Mesendoderm (in vitro differentiated cells): ENCODE results near the gene SPP1.
"Not testable (repeated sequence)": the region's sequence is repeated elsewhere in the genome, so short reads cannot be mapped to it uniquely, and the experiment has no call there.

Source experiments
- DNase-seq: peaks from one replicate; pipeline ENCODE4 v3.0.0; 2013
- H2AK5ac ChIP-seq: 2 replicates; pipeline ENCODE4 v1.6.1; 2013; ENCODE audit warnings: low read length, inconsistent platforms
- H2BK120ac ChIP-seq: 2 replicates; pipeline ENCODE4 v1.6.1; 2013; ENCODE audit warnings: low read depth, mild to moderate bottlenecking, low read length, moderate library complexity, mixed read lengths
- H2BK15ac ChIP-seq: replicated peaks from 2 replicates; pipeline ENCODE4 v1.6.1; 2013; ENCODE audit warnings: low read depth, mild to moderate bottlenecking, moderate library complexity
- H2BK5ac ChIP-seq: 2 replicates; pipeline ENCODE4 v1.6.1; 2013; ENCODE audit warnings: low read length, inconsistent platforms
- H3K18ac ChIP-seq: 2 replicates; pipeline ENCODE4 v1.6.1; 2013; ENCODE audit warnings: mild to moderate bottlenecking, low read length, mixed read lengths
- H3K23ac ChIP-seq: one replicate; pipeline ENCODE4 v1.6.1; 2013; ENCODE audit warnings: low read length
- H3K27ac ChIP-seq: 2 replicates; pipeline ENCODE4 v1.5.1; 2013; ENCODE audit warnings: low read depth, mild to moderate bottlenecking, inconsistent platforms, low read length, moderate library complexity
- H3K27me3 ChIP-seq: 2 replicates; pipeline ENCODE4 v1.6.1; 2013; ENCODE audit warnings: low read length, control low read depth, mild to moderate bottlenecking, inconsistent platforms; ENCODE audit not compliant: insufficient read depth, poor library complexity
- H3K36me3 ChIP-seq: 2 replicates; pipeline ENCODE4 v1.6.1; 2013; ENCODE audit warnings: low read length, inconsistent platforms; ENCODE audit not compliant: control insufficient read depth, insufficient read depth
- H3K4ac ChIP-seq: one replicate; pipeline ENCODE4 v1.6.1; 2013; ENCODE audit warnings: low read depth, mild to moderate bottlenecking, low read length, moderate library complexity
- H3K4me1 ChIP-seq: 2 replicates; pipeline ENCODE4 v1.6.1; 2013; ENCODE audit warnings: low read depth, low read length, inconsistent platforms; ENCODE audit not compliant: control insufficient read depth
- H3K4me2 ChIP-seq: 2 replicates; pipeline ENCODE4 v1.6.1; 2013; ENCODE audit warnings: low read length
- H3K4me3 ChIP-seq: 2 replicates; pipeline ENCODE4 v1.5.1; 2013; ENCODE audit warnings: mild to moderate bottlenecking, low read length
- H3K56ac ChIP-seq: one replicate; pipeline ENCODE4 v1.6.1; 2013; ENCODE audit warnings: low read length
- H3K79me1 ChIP-seq: 2 replicates; pipeline ENCODE4 v1.6.1; 2013; ENCODE audit warnings: low read length, inconsistent platforms
- H3K79me2 ChIP-seq: 2 replicates; pipeline ENCODE4 v1.6.1; 2013; ENCODE audit warnings: mild to moderate bottlenecking, low read length; ENCODE audit not compliant: control insufficient read depth, insufficient read depth
- H3K9ac ChIP-seq: 2 replicates; pipeline ENCODE4 v1.6.1; 2013; ENCODE audit warnings: low read length, inconsistent platforms
- H4K5ac ChIP-seq: one replicate; pipeline ENCODE4 v1.6.1; 2013; ENCODE audit warnings: low read length
- H4K8ac ChIP-seq: one replicate; pipeline ENCODE4 v1.6.1; 2013; ENCODE audit warnings: low read depth, mild to moderate bottlenecking, control low read depth, low read length, moderate library complexity
- WGBS: extraction: QIAGEN DNeasy Blood & Tissue Kit; methylation state at CpG from one replicate; pipeline ENCODE4 v1.1.7; 2013; ENCODE audit warnings: low lambda C conversion rate, missing lambda C conversion rate; ENCODE audit not compliant: insufficient coverage; ENCODE audit errors: extremely low coverage; 5-methylcytosine and 5-hydroxymethylcytosine counted together

SPP1 gene

DNA sequence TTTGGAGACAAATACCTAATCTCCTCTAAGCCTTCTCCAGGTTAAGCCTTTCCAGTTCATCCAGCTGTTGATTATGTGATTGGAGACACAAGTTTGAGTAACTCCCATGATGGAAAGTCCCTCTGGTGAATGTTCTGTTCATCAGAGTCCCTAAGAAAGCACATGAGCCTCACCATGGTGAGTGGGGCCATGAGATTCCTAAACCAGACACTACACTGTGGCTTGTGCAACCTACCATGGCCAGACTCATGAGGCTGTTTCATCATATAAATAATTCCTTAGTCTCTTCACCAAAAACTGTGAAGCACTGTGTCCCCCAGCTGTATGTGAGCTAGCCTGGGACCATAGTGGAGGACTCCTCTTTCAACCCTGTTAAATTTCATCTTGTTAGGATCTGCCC, 46.3 kb downstream of the SPP1 start:
- Histone ChIP-seq H2BK120ac (no peak overlapping the region), H3K36me3 (no peaks in the 10 kb centered on the region), H2BK5ac (no peak overlapping the region), H3K4me3 (no peak overlapping the region), H3K4me1 (no peaks in the 10 kb centered on the region), H3K56ac (no peak overlapping the region), H2BK15ac (no peak overlapping the region), H3K27me3 (no peaks in the 10 kb centered on the region), H3K27ac (no peak overlapping the region), H2AK5ac (no peak overlapping the region), H3K4me2 (no peak overlapping the region), H3K23ac (no peak overlapping the region), H3K79me1 (peaks cover 2% of the 10 kb centered on the region), H4K8ac (no peak overlapping the region), H3K79me2 (peaks cover 6% of the 10 kb centered on the region), H3K18ac (no peak overlapping the region), H4K5ac (no peak overlapping the region), H3K9ac (no peak overlapping the region), H3K4ac (no peak overlapping the region)
- DNase-seq, result no peak

GRCh38 chr4:88022289-88022688, 46.8 kb downstream of the SPP1 start:
- no peaks in the 10 kb centered on the region for H3K36me3 ChIP-seq
- H3K79me2 ChIP-seq, result peaks cover 4% of the 10 kb centered on the region
- no peak overlapping the region for H4K8ac ChIP-seq
- H3K4me2 ChIP-seq, result no peak overlapping the region
- H3K27me3 ChIP-seq, result no peaks in the 10 kb centered on the region
- no peak overlapping the region for H3K27ac ChIP-seq
- H3K18ac ChIP-seq, result no peak overlapping the region
- H4K5ac ChIP-seq, result no peak overlapping the region
- no peak overlapping the region for H2BK120ac ChIP-seq
- no peak overlapping the region for H3K9ac ChIP-seq
- DNase-seq, result no peak
- H3K56ac ChIP-seq, result no peak overlapping the region
- no peak overlapping the region for H2BK5ac ChIP-seq
- no peak overlapping the region for H3K4me3 ChIP-seq
- no peak overlapping the region for H2BK15ac ChIP-seq
- no peak overlapping the region for H3K23ac ChIP-seq
- no peak overlapping the region for H2AK5ac ChIP-seq
- no peak overlapping the region for H3K4ac ChIP-seq
- no peaks in the 10 kb centered on the region for H3K79me1 ChIP-seq
- no peaks in the 10 kb centered on the region for H3K4me1 ChIP-seq

- not testable (repeated sequence) for H3K23ac ChIP-seq, H3K56ac ChIP-seq, DNase-seq, H4K8ac ChIP-seq, H3K4me2 ChIP-seq, H2BK15ac ChIP-seq, H3K9ac ChIP-seq, H3K27me3 ChIP-seq, H3K18ac ChIP-seq, H2AK5ac ChIP-seq, H3K4me3 ChIP-seq, H4K5ac ChIP-seq, H3K36me3 ChIP-seq, H2BK5ac ChIP-seq, H3K27ac ChIP-seq, H2BK120ac ChIP-seq, H3K79me2 ChIP-seq, H3K79me1 ChIP-seq, H3K4me1 ChIP-seq, H3K4ac ChIP-seq
- WGBS, result no CpG with 5 or more reads among the region's 6 CpGs
Measured at GRCh38 chr4:88025868-88026661, 50.6 kb downstream of the SPP1 start.

- no peaks in the 10 kb centered on the region for H3K27me3 ChIP-seq
- no peak overlapping the region for H3K23ac ChIP-seq
- H3K4me1 ChIP-seq, result no peaks in the 10 kb centered on the region
- H2AK5ac ChIP-seq, result no peak overlapping the region
- no peak overlapping the region for H3K18ac ChIP-seq
- no peak overlapping the region for H3K4me2 ChIP-seq
- H2BK120ac ChIP-seq, result no peak overlapping the region
- H3K36me3 ChIP-seq, result no peaks in the 10 kb centered on the region
- no peak overlapping the region for H2BK5ac ChIP-seq
- H3K79me1 ChIP-seq, result no peaks in the 10 kb centered on the region
- no peak overlapping the region for H2BK15ac ChIP-seq
- H4K5ac ChIP-seq, result no peak overlapping the region
- no peak overlapping the region for H3K56ac ChIP-seq
- no CpG with 5 or more reads among the region's 4 CpGs for WGBS
- no peak overlapping the region for H3K4me3 ChIP-seq
- H4K8ac ChIP-seq, result no peak overlapping the region
- H3K9ac ChIP-seq, result no peak overlapping the region
- DNase-seq, result no peak
- no peak overlapping the region for H3K27ac ChIP-seq
- no peak overlapping the region for H3K4ac ChIP-seq
- H3K79me2 ChIP-seq, result no peaks in the 10 kb centered on the region
Measured at GRCh38 chr4:88027611-88028608, 52.4 kb downstream of the SPP1 start.

DNA sequence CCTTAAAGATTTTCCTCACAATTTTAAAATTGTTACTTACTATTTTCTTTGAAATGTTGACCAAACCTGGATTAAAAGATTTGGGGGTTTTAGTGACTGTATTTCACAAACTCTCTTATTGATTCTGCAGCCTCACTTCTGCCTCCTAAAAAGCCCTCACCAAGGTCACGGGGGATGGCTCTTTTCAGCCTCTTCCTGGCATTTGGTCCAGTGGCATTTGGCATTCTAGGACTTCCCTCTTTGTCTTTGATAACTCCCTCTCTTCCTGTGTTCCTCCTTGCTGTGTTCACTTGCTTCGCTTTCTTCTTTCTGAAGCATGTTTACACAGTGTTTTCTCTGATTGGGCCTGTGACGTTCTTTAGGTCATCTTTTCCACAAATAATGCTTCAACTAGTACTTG, 53.4 kb downstream of the SPP1 start:
- Histone ChIP-seq H3K56ac (no peak overlapping the region), H3K36me3 (no peaks in the 10 kb centered on the region), H3K27ac (no peak overlapping the region), H2BK15ac (no peak overlapping the region), H3K79me1 (peaks cover 2% of the 10 kb centered on the region), H3K9ac (no peak overlapping the region), H3K27me3 (no peaks in the 10 kb centered on the region), H2BK120ac (no peak overlapping the region), H2BK5ac (no peak overlapping the region), H4K8ac (no peak overlapping the region), H3K4ac (no peak overlapping the region), H3K23ac (no peak overlapping the region), H3K4me2 (no peak overlapping the region), H4K5ac (no peak overlapping the region), H3K4me1 (no peaks in the 10 kb centered on the region), H3K4me3 (no peak overlapping the region), H3K79me2 (peaks cover 2% of the 10 kb centered on the region), H2AK5ac (no peak overlapping the region), H3K18ac (no peak overlapping the region)
- no CpG with 5 or more reads among the region's 3 CpGs for WGBS
- no peak for DNase-seq
